Astrocyte (in vitro differentiated cells and primary cell): ENCODE data around the gene MADCAM1. TPM values are rescaled to one million over a fixed set of nuclear protein-coding genes. Genes with fewer than 3 reads are reported as not detected.

ENCODE experiments used
- DNase-seq: peaks from one replicate; pipeline ENCODE4 v3.0.0-alpha.2; 2010; ENCODE audit warnings: low read depth
- FAIRE-seq: peaks from 2 replicates; lab custom pipeline; 2011; peaks lifted over from hg19 to GRCh38; lab: Jason Lieb, UNC
- H2AFZ ChIP-seq: 2 replicates; pipeline ENCODE4 v1.6.0; 2012; ENCODE audit warnings: low read depth, low read length, inconsistent platforms
- H3K27ac ChIP-seq: 2 replicates; pipeline ENCODE4 v1.5.1; 2011; ENCODE audit warnings: low read depth, low read length, inconsistent platforms
- H3K27me3 ChIP-seq: 2 replicates; pipeline ENCODE4 v1.6.0; 2011; ENCODE audit warnings: low read length, inconsistent platforms; ENCODE audit not compliant: insufficient read depth
- H3K36me3 ChIP-seq: 2 replicates; pipeline ENCODE4 v1.5.1; 2011; ENCODE audit warnings: low read length, inconsistent platforms; ENCODE audit not compliant: insufficient read depth
- H3K4me1 ChIP-seq: 2 replicates; pipeline ENCODE4 v1.5.1; 2011; ENCODE audit warnings: low read length, inconsistent platforms; ENCODE audit not compliant: insufficient read depth
- H3K4me2 ChIP-seq: 2 replicates; pipeline ENCODE4 v1.6.0; 2012; ENCODE audit warnings: low read length, inconsistent platforms
- H3K4me3 ChIP-seq: 2 replicates; pipeline ENCODE4 v1.5.1; 2011; ENCODE audit warnings: low read depth, mild to moderate bottlenecking, low read length, inconsistent platforms; ENCODE audit not compliant: insufficient read depth
- H3K79me2 ChIP-seq: 2 replicates; pipeline ENCODE4 v1.6.0; 2012; ENCODE audit warnings: mild to moderate bottlenecking, low read length, inconsistent platforms; ENCODE audit not compliant: insufficient read depth
- H3K9ac ChIP-seq: 2 replicates; pipeline ENCODE4 v1.6.0; 2012; ENCODE audit warnings: mild to moderate bottlenecking, low read length, inconsistent platforms
- H3K9me3 ChIP-seq: 2 replicates; pipeline ENCODE4 v1.5.1; 2012; ENCODE audit warnings: low read depth, mild to moderate bottlenecking, low read length, inconsistent platforms; ENCODE audit not compliant: insufficient read depth
- H4K20me1 ChIP-seq: 2 replicates; pipeline ENCODE4 v1.6.0; 2012; ENCODE audit warnings: low read length, inconsistent platforms; ENCODE audit not compliant: insufficient read depth
- H3K27ac Mint-ChIP-seq: one replicate; pipeline ENCODE4 v1.8.0; 2021; ENCODE audit warnings: mild to moderate bottlenecking, mixed read lengths; ENCODE audit not compliant: unreplicated experiment
- H3K27me3 Mint-ChIP-seq: one replicate; pipeline ENCODE4 v1.8.0; 2021; ENCODE audit warnings: low read depth, mixed read lengths; ENCODE audit not compliant: unreplicated experiment
- H3K36me3 Mint-ChIP-seq: one replicate; pipeline ENCODE4 v1.8.0; 2021; ENCODE audit warnings: low read depth, mixed read lengths; ENCODE audit not compliant: unreplicated experiment
- H3K4me1 Mint-ChIP-seq: one replicate; pipeline ENCODE4 v1.8.0; 2021; ENCODE audit warnings: low read depth, mixed read lengths; ENCODE audit not compliant: unreplicated experiment
- H3K4me3 Mint-ChIP-seq: one replicate; pipeline ENCODE4 v1.8.0; 2021; ENCODE audit warnings: mild to moderate bottlenecking, moderate library complexity, mixed read lengths; ENCODE audit not compliant: unreplicated experiment
- H3K9me3 Mint-ChIP-seq: one replicate; pipeline ENCODE4 v1.8.0; 2021; ENCODE audit warnings: mild to moderate bottlenecking, mixed read lengths; ENCODE audit not compliant: unreplicated experiment
- EZH2 ChIP-seq: IDR thresholded peaks from 2 replicates; pipeline ENCODE4 v1.6.1; 2012; ENCODE audit warnings: mild to moderate bottlenecking, low read length, inconsistent platforms; ENCODE audit not compliant: insufficient read depth
- total RNA-seq: library from RNA; stranded (reverse); gene quantifications from 2 replicates; pipeline ENCODE4 v1.2.1, GENCODE V29; 2021
- TF ChIP-seq, protein P1 (sequence below): IDR thresholded peaks from 2 replicates; pipeline ENCODE4 v1.5.1; 2011; ENCODE audit warnings: low read depth, mild to moderate bottlenecking, inconsistent platforms, low read length, moderate library complexity; ENCODE audit not compliant: insufficient read depth

Gene MADCAM1
- total RNA-seq, 1 donor from 2014 or later = 0.57 TPM

DNA sequence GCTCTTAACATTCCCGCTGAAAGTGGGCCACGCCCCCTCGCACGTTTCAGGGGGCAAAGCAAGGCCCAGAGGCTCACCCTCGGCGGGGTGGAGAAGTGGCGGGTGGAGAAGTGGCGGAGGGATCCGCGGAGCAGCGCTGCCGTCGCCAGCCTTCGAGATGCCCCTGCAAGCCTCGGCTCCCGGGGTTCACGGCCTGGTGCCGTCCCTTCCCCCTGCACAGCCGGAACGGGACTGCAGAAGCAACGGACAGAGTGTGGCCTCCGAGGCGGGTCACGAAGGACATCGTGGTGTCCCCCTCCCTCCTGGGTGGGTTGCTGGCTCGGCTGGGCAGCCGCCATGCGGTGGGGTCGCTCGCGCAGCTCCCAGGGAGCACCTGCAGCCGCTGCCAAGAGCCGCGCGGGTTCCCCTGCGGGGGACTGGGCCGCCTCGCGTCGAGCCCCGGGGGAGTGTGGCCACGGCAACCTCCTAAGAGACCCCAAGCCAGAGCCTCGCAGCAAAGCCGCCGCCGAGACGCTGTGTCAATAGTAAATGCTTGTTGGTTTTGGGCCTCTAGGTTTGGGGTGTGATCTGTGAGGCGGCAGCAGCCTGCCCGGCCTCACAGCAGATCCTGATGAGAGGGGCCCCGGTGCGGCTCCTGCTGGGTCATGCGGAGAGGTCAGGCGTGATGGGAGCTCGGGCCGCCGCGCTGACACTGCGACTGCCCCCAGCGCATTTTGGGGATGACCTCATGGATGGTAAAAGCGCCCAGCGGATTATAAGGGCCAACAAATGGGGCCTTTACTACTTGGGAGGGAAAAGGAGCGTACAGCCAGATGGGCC is 16.5 kb downstream of the MADCAM1 start:
- H3K4me3 ChIP-seq = no peak overlapping the region
- no peak overlapping the region for H3K4me3 Mint-ChIP-seq
- peaks cover 17% of the 10 kb centered on the region for H3K4me1 Mint-ChIP-seq
- peaks cover 14% of the 10 kb centered on the region for H3K79me2 ChIP-seq
- FAIRE-seq = no peak
- H3K9ac ChIP-seq = no peak overlapping the region
- H3K27ac ChIP-seq = no peak overlapping the region
- peaks cover 24% of the 10 kb centered on the region for H4K20me1 ChIP-seq
- peaks cover 19% of the 10 kb centered on the region for H3K4me1 ChIP-seq
- H3K36me3 Mint-ChIP-seq = peaks cover 19% of the 10 kb centered on the region
- no peak for DNase-seq
- no peak overlapping the region for H2AFZ ChIP-seq
- H3K9me3 Mint-ChIP-seq = no peaks in the 10 kb centered on the region
- no peak overlapping the region for H3K4me2 ChIP-seq
- no peaks in the 10 kb centered on the region for H3K9me3 ChIP-seq
- no peaks in the 10 kb centered on the region for H3K27me3 Mint-ChIP-seq
- TF ChIP-seq, protein P1, sequence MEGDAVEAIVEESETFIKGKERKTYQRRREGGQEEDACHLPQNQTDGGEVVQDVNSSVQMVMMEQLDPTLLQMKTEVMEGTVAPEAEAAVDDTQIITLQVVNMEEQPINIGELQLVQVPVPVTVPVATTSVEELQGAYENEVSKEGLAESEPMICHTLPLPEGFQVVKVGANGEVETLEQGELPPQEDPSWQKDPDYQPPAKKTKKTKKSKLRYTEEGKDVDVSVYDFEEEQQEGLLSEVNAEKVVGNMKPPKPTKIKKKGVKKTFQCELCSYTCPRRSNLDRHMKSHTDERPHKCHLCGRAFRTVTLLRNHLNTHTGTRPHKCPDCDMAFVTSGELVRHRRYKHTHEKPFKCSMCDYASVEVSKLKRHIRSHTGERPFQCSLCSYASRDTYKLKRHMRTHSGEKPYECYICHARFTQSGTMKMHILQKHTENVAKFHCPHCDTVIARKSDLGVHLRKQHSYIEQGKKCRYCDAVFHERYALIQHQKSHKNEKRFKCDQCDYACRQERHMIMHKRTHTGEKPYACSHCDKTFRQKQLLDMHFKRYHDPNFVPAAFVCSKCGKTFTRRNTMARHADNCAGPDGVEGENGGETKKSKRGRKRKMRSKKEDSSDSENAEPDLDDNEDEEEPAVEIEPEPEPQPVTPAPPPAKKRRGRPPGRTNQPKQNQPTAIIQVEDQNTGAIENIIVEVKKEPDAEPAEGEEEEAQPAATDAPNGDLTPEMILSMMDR = no peak
- TF ChIP-seq EZH2 = no peak
- H3K36me3 ChIP-seq = no peaks in the 10 kb centered on the region
- no peaks in the 10 kb centered on the region for H3K27me3 ChIP-seq
- H3K27ac Mint-ChIP-seq = no peak overlapping the region

DNA sequence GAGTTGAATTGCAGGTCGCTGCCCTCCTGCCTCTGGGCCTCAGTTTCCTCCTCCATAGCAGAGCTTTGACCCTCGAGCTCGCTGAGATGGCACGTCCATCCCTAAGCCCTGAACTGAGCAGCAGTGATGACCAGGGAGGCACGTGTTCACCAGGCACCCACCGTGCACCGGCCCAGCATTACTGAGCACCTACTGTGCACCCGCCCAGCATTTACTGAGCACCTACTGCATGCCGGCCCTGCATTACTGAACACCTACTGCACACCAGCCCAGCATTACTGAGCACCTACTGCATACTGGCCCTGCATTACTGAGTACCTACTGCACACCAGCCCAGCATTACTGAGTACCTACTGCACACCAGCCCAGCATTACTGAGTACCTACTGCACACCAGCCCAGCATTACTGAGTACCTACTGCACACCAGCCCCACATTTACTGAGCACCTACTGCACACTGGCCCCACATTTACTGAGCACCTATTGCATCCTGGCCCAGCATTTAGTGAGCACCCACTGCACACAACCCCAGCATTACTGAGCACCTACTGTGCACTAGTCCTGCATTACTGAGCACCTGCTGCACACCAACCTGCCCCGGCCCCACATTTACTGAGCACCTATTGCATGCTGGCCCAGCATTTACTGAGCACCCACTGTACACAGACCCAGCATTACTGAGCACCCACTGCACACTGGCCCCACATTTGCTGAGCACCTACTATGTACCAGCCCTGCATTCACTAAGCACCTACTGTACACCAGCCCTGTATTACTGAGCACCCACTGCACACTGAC is 17.3 kb downstream of the MADCAM1 start:
- peaks cover 17% of the 10 kb centered on the region for H3K4me1 Mint-ChIP-seq
- Histone ChIP-seq H3K9ac (no peak overlapping the region), H3K79me2 (peaks cover 6% of the 10 kb centered on the region), H2AFZ (no peak overlapping the region), H4K20me1 (peaks cover 24% of the 10 kb centered on the region), H3K27me3 (no peaks in the 10 kb centered on the region), H3K27ac (no peak overlapping the region), H3K9me3 (no peaks in the 10 kb centered on the region), H3K4me1 (peaks cover 13% of the 10 kb centered on the region), H3K4me2 (no peak overlapping the region), H3K36me3 (no peaks in the 10 kb centered on the region), H3K4me3 (no peak overlapping the region)
- no peaks in the 10 kb centered on the region for H3K27me3 Mint-ChIP-seq
- no peaks in the 10 kb centered on the region for H3K9me3 Mint-ChIP-seq
- H3K27ac Mint-ChIP-seq = no peak overlapping the region
- H3K4me3 Mint-ChIP-seq = no peak overlapping the region
- DNase-seq = no peak
- no peak for TF ChIP-seq EZH2
- TF ChIP-seq, protein P1 = no peak
- H3K36me3 Mint-ChIP-seq = peaks cover 19% of the 10 kb centered on the region
- no peak for FAIRE-seq
